NCI-H69 (cell line): ENCODE results near the gene USH2A.
"Not testable (repeated sequence)": the region's sequence is repeated elsewhere in the genome, so short reads cannot be mapped to it uniquely, and the experiment has no call there.

ENCODE experiments used
- DNase-seq: peaks from one replicate; lab custom pipeline; 2025; lab: John Stamatoyannopoulos, UW

The USH2A gene

GRCh38 chr1:216201946-216202345 lies 221.3 kb downstream of the USH2A start:
- no peak for DNase-seq

GRCh38 chr1:216200941-216201340 lies 222.3 kb downstream of the USH2A start:
- DNase-seq: no peak

- peak; percentile 48 for DNase-seq
Observed at GRCh38 chr1:216194721-216195120, 228.5 kb downstream of the USH2A start.

- peak; percentile 94 for DNase-seq
Observed at GRCh38 chr1:216193839-216194443, 229.3 kb downstream of the USH2A start.

- no peak for DNase-seq
Observed at GRCh38 chr1:216190438-216190837, 232.8 kb downstream of the USH2A start.

- DNase-seq: peak; percentile 95
Observed at GRCh38 chr1:216186816-216187215, 236.4 kb downstream of the USH2A start.

GRCh38 chr1:216186141-216186540 lies 237.1 kb downstream of the USH2A start:
- DNase-seq: peak; percentile 89

GRCh38 chr1:216184126-216184680 lies 239.0 kb downstream of the USH2A start:
- peak; percentile 70 for DNase-seq

- DNase-seq: peak; percentile 97
Observed at GRCh38 chr1:216183454-216183853, 239.8 kb downstream of the USH2A start.

- peak; percentile 97 for DNase-seq
Observed at GRCh38 chr1:216183007-216183406, 240.2 kb downstream of the USH2A start.

- DNase-seq: peak; percentile 70
Observed at GRCh38 chr1:216181590-216181989, 241.7 kb downstream of the USH2A start.

GRCh38 chr1:216178281-216178680 lies 245.0 kb downstream of the USH2A start:
- DNase-seq: no peak

- no peak for DNase-seq
Observed at GRCh38 chr1:216176970-216177369, 246.3 kb downstream of the USH2A start.

GRCh38 chr1:216175714-216176113 lies 247.5 kb downstream of the USH2A start:
- peak; percentile 42 for DNase-seq

- peak; percentile 18 for DNase-seq
Observed at GRCh38 chr1:216173376-216173995, 249.8 kb downstream of the USH2A start.

GRCh38 chr1:216169351-216169750 lies 253.9 kb downstream of the USH2A start:
- no peak for DNase-seq

- no peak for DNase-seq
Observed at GRCh38 chr1:216168546-216168945, 254.7 kb downstream of the USH2A start.

GRCh38 chr1:216154063-216154462 lies 269.2 kb downstream of the USH2A start:
- DNase-seq: no peak

GRCh38 chr1:216153130-216153529 lies 270.1 kb downstream of the USH2A start:
- DNase-seq: no peak

GRCh38 chr1:216145451-216146018 lies 277.7 kb downstream of the USH2A start:
- not testable (repeated sequence) for DNase-seq

- DNase-seq: no peak
Observed at GRCh38 chr1:216144661-216145450, 278.4 kb downstream of the USH2A start.

GRCh38 chr1:216142921-216143320 lies 280.3 kb downstream of the USH2A start:
- DNase-seq: no peak
